Right lobe of liver (tissue), 6 donors: ENCODE data around the gene H1-8. TPM values are rescaled to one million over a fixed set of nuclear protein-coding genes. Genes with fewer than 3 reads are reported as not detected.
"Not testable (repeated sequence)": the region's sequence is repeated elsewhere in the genome, so short reads cannot be mapped to it uniquely, and the experiment has no call there.

Experiments
- ATAC-seq, 4 donors: fragments of 200-7000 bp; cut with Tn5 transposase; one replicate each; pipeline ENCODE4 v1.9.1; 2020; ENCODE audit warnings: mild to moderate bottlenecking in 4 of 4, moderate library complexity in 4 of 4
- DNase-seq, 3 donors: peaks; one replicate each; pipeline ENCODE4 v3.0.0-alpha.2; 2020
- H3K27ac ChIP-seq, 3 donors: fragments of 200-600 bp; one replicate each; pipeline ENCODE4 v1.8.0; 2022
- H3K27me3 ChIP-seq, 2 donors: fragments of 200-600 bp; one replicate each; pipeline ENCODE4 v1.8.0; 2022
- H3K36me3 ChIP-seq, 4 donors: fragments of 200-600 bp; sonication (generic) in 1 of 4; one replicate each; pipeline versions ENCODE4 v1.5.1 to v1.8.0; 2017 to 2022; ENCODE audit warnings: control low read depth in 1 of 4
- H3K4me1 ChIP-seq, 4 donors: fragments of 200-600 bp; sonication (generic) in 1 of 4; one replicate each; pipeline versions ENCODE4 v1.5.1 to v1.8.0; 2017 to 2022; ENCODE audit warnings: control low read depth in 1 of 4
- H3K4me3 ChIP-seq, 3 donors: fragments of 200-600 bp; one replicate each; pipeline ENCODE4 v1.8.0; 2022
- H3K9me3 ChIP-seq, 4 donors: fragments of 200-600 bp; sonication (generic) in 1 of 4; one replicate each; pipeline versions ENCODE4 v1.5.1 to v1.8.0; 2017 to 2022; ENCODE audit warnings: control low read depth in 1 of 4
- POLR2A ChIP-seq: fragments of 450-650 bp; IDR thresholded peaks from one replicate; pipeline ENCODE4 v1.6.1; 2017; ENCODE audit warnings: antibody characterized with exemption, mild to moderate bottlenecking
- WGBS: methylation state at CpG from one replicate; pipeline ENCODE4 v1.1.6; 2018; ENCODE audit warnings: low coverage, low lambda C conversion rate; ENCODE audit not compliant: insufficient coverage; ENCODE audit errors: missing lambda C conversion rate; 5-methylcytosine and 5-hydroxymethylcytosine counted together
- intact Hi-C, 2 donors: fragments of 100-400 bp; cut with DNase I; formaldehyde crosslinking; loops; one replicate each; pipeline versions ENCODE4 v1.11.2 to v1.14.1; 2022
- total RNA-seq, 6 experiments: library from RNA; depleted of rRNA in 2 of 6; stranded (reverse); fragments of >200 nt in 2 of 6; fragmentation: NEBNext Ultra II Directional in 3 of 6; extraction: Animal tissue kit (Norgen Biotek cat#: 25700) in 3 of 6; gene quantifications; one replicate each; pipeline versions ENCODE4 v1.1.0 to v1.2.4, GENCODE V29; 2016 to 2023
- TF ChIP-seq, protein P1 (sequence below), 4 donors: fragments of 200-600 bp in 3 of 4; fragments of 450-650 bp in 1 of 4; IDR thresholded peaks; one replicate each; pipeline versions ENCODE4 v1.5.1 to v1.8.0; 2016 to 2022; ENCODE audit warnings: antibody characterized with exemption in 4 of 4, mild to moderate bottlenecking in 2 of 4
- donor health status: DM: no; HTN: yes; CAD: no.
- donor health status: DM: no; HTN: no; CAD: no.
- donor health status: DM: no; HTN: no; CAD: no.
- donor health status: DM: no; HTN: yes; CAD: no.
- donor health status: DM: no; HTN: yes; CAD: no.

H1-8 gene
- total RNA-seq, 6 experiments from 2014 or later: not detected

DNA sequence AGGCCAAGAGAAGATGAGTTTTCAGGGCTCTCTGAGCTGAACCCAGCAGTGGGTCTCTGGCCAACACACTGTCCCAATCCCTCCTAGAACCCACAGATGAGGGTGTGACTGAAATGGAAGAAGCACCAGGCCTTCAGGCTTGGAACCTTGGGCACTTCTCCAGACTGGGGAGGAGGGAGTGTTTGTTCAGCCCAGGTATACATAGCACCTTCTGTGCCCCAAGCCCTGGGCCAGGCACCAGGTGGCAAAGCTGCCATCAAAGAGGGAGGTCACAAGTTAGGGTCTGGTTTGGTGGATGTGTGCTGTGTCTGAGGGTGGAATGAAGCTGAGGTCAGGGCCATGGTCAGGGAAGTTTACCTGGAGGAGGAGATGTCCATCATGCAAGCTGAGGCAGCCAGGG is 30.4 kb upstream of the H1-8 start:
- no peak overlapping the region for H3K4me3 ChIP-seq
- no peaks in the 10 kb centered on the region for H3K9me3 ChIP-seq
- DNase-seq (no peak), ATAC-seq (no peak)
- no peak for TF ChIP-seq POLR2A
- TF ChIP-seq, protein P1, sequence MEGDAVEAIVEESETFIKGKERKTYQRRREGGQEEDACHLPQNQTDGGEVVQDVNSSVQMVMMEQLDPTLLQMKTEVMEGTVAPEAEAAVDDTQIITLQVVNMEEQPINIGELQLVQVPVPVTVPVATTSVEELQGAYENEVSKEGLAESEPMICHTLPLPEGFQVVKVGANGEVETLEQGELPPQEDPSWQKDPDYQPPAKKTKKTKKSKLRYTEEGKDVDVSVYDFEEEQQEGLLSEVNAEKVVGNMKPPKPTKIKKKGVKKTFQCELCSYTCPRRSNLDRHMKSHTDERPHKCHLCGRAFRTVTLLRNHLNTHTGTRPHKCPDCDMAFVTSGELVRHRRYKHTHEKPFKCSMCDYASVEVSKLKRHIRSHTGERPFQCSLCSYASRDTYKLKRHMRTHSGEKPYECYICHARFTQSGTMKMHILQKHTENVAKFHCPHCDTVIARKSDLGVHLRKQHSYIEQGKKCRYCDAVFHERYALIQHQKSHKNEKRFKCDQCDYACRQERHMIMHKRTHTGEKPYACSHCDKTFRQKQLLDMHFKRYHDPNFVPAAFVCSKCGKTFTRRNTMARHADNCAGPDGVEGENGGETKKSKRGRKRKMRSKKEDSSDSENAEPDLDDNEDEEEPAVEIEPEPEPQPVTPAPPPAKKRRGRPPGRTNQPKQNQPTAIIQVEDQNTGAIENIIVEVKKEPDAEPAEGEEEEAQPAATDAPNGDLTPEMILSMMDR (IDR thresholded peaks at IDR 0.05): no peak
- H3K4me1 ChIP-seq: no peaks in the 10 kb centered on the region
- no peak overlapping the region for H3K27ac ChIP-seq
- no peaks in the 10 kb centered on the region for H3K27me3 ChIP-seq
- H3K36me3 ChIP-seq: no peaks in the 10 kb centered on the region
- intact Hi-C loops: no loop called here

GRCh38 chr3:129513705-129514104 is 29.3 kb upstream of the H1-8 start:
- Histone ChIP-seq H3K4me1 (no peaks in the 10 kb centered on the region), H3K36me3 (no peaks in the 10 kb centered on the region), H3K27ac (no peak overlapping the region), H3K4me3 (no peak overlapping the region), H3K27me3 (no peaks in the 10 kb centered on the region), H3K9me3 (no peaks in the 10 kb centered on the region)
- intact Hi-C loops: no loop called here
- DNase-seq (no peak), ATAC-seq (no peak)
- TF ChIP-seq POLR2A: no peak
- TF ChIP-seq, protein P1 (IDR thresholded peaks at IDR 0.05): no peak
- no CpG with 5 or more reads among the region's 8 CpGs for WGBS

DNA sequence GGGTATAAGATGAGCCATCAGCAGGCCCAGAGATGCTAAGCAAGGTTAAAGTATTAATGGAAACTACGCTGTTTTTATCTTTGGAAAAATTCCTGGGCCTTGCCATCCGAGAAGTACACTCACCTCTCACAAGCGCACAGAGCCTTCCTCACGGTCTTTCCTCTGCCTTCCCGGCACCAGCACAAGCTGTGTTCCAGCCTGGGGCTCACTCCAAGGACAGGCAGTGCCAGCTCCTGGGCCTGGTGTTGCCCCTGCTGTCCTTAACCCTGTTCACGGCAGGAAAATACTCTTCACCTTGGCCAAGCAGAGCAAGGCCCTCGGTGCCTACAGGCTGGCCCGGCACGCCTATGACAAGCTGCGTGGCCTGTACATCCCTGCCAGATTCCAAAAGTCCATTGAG is 28.9 kb upstream of the H1-8 start:
- Histone ChIP-seq H3K4me3 (no peak overlapping the region), H3K27ac (no peak overlapping the region), H3K27me3 (no peaks in the 10 kb centered on the region), H3K4me1 (no peaks in the 10 kb centered on the region), H3K9me3 (no peaks in the 10 kb centered on the region), H3K36me3 (no peaks in the 10 kb centered on the region)
- TF ChIP-seq POLR2A: no peak
- TF ChIP-seq, protein P1 (IDR thresholded peaks at IDR 0.05): no peak
- WGBS: no CpG with 5 or more reads among the region's 10 CpGs
- DNase-seq (no peak), ATAC-seq (no peak)
- intact Hi-C loops: no loop called here

- Histone ChIP-seq H3K4me1 (no peaks in the 10 kb centered on the region), H3K4me3 (no peak overlapping the region), H3K27ac (no peak overlapping the region), H3K9me3 (no peaks in the 10 kb centered on the region), H3K27me3 (no peaks in the 10 kb centered on the region), H3K36me3 (no peaks in the 10 kb centered on the region)
- TF ChIP-seq, protein P1 (IDR thresholded peaks at IDR 0.05): no peak
- TF ChIP-seq POLR2A: no peak
- ATAC-seq (no peak), DNase-seq (peak in 1 of 3 donors; percentile 30)
- WGBS: 100% methylated on average over 3 of the region's 6 CpGs
- intact Hi-C loops: no loop called here
Observed at GRCh38 chr3:129514563-129514962, 28.4 kb upstream of the H1-8 start.

DNA sequence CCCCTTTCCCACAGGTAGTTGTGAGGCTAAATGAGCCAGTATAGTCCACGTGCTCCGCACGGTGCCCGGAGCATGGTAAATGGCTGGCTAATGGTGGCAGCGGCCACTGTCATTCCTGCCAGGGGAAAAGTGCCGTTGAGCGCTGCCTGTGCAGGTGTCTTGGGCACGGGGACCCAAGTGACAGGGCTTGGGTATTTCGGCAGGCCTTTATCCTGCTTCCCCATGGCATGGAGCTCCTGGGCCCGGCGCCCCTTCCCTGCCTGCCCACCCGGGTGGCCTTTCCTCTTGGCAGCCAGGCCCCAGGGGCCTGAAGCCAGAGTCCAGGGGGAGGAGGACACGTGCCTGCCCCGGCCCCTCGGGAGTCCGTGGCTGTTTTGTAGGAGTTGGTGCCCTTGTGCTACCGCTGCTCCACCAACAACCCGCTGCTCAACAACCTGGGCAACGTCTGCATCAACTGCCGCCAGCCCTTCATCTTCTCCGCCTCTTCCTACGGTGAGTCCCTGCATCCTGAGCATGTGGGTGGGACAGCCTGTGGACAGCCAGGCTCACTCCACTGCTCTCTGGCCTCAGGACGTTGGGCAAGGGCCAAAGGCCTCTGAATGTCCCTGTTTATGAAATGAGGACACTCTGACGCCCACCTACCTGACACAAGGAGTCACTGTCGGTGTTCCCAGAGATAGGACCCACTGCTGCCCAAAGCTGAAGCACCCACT is 27.7 kb upstream of the H1-8 start:
- H3K9me3 ChIP-seq, H3K27me3 ChIP-seq, intact Hi-C loops, H3K27ac ChIP-seq, ATAC-seq, H3K36me3 ChIP-seq, H3K4me3 ChIP-seq, H3K4me1 ChIP-seq, DNase-seq: not testable (repeated sequence)
- WGBS: 80% methylated on average over 5 of the region's 25 CpGs

GRCh38 chr3:129515821-129516432 is 27.0 kb upstream of the H1-8 start:
- H3K27ac ChIP-seq, ATAC-seq, H3K4me3 ChIP-seq, DNase-seq, H3K9me3 ChIP-seq, H3K36me3 ChIP-seq, H3K4me1 ChIP-seq, intact Hi-C loops, H3K27me3 ChIP-seq: not testable (repeated sequence)
- WGBS: no CpG with 5 or more reads among the region's 7 CpGs
